ENCODE measurements around the gene GRIA4. TPM values are rescaled to one million over a fixed set of nuclear protein-coding genes. Genes with fewer than 3 reads are reported as not detected.

Gene GRIA4
- total RNA-seq, 6 donors from 2014 or later = not detected

DNA sequence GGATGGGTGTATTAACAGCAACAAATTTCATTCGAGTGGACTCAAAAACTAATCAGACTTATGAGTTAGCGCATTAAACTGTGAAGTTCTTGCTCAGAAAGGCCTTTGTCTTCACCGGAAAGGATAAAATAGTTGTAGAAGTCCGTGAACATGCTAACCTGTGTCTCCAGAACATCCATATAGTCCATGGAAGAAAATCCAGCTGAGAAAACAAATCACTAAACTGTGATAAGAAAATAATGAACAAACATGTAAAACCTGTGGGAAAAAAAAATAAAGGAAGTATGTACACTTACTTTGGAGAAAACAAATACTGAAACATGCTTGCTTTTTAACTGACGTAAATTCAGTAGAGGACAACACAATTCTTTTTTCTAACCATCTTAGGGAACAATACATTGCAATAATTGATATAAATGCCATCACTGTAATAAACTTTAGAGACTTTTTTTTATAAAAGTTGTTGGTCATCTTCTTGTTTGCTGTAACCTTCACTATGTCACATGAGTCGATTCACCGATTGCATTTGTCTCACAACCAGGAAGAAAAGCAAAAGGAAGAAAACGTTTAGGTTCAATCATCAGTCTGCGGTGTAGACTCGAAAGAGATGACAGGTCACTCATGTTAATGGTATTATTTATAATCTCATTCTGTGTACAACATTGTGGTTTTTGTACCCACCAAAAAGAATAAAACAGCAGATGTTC, 370.3 kb downstream of the GRIA4 start:
- Histone ChIP-seq H3K9me3 (no peaks in the 10 kb centered on the region), H3K36me3 (no peaks in the 10 kb centered on the region), H3K27ac (no peak overlapping the region), H3K4me3 (no peak overlapping the region), H3K4me1 (no peaks in the 10 kb centered on the region), H3K27me3 (no peaks in the 10 kb centered on the region)
- TF ChIP-seq EP300 (IDR thresholded peaks at IDR 0.05) = no peak
- TF ChIP-seq, protein P1, sequence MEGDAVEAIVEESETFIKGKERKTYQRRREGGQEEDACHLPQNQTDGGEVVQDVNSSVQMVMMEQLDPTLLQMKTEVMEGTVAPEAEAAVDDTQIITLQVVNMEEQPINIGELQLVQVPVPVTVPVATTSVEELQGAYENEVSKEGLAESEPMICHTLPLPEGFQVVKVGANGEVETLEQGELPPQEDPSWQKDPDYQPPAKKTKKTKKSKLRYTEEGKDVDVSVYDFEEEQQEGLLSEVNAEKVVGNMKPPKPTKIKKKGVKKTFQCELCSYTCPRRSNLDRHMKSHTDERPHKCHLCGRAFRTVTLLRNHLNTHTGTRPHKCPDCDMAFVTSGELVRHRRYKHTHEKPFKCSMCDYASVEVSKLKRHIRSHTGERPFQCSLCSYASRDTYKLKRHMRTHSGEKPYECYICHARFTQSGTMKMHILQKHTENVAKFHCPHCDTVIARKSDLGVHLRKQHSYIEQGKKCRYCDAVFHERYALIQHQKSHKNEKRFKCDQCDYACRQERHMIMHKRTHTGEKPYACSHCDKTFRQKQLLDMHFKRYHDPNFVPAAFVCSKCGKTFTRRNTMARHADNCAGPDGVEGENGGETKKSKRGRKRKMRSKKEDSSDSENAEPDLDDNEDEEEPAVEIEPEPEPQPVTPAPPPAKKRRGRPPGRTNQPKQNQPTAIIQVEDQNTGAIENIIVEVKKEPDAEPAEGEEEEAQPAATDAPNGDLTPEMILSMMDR (IDR thresholded peaks at IDR 0.05) = no peak
- TF ChIP-seq POLR2A (IDR thresholded peaks at IDR 0.05) = no peak
- no peak for TF ChIP-seq POLR2AphosphoS5 (IDR thresholded peaks at IDR 0.05)
- ATAC-seq (ENCODE audit: low FRiP score in 2 of 2) = no peak
- DNase-seq = no peak
- WGBS, 2 donors = 91 to 92% methylated on average over 10 of the region's 10 CpGs

DNA sequence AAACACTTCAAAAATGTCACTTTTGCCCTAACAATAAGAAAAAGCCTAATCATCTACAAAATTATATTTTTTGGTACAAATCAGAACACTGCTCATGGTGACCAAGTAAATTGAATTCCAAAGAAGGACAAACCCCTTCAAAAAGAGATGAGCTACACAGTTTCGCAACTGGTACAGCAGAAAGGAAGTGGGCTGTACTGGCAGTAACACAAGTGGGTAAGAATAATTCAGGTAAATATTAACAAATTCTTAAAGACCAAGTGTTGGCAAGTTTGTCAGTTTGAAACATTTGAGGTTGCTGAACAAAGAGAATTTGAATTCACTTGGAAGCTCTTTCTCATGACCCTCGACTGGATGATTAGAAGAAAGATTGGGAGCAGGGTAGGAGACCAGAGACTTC, 376.7 kb downstream of the GRIA4 start:
- 55 to 70% methylated on average over 2 of the region's 2 CpGs for WGBS, 2 donors
- Histone ChIP-seq H3K27me3 (no peaks in the 10 kb centered on the region), H3K27ac (no peak overlapping the region), H3K9me3 (no peaks in the 10 kb centered on the region), H3K36me3 (no peaks in the 10 kb centered on the region), H3K4me1 (no peaks in the 10 kb centered on the region), H3K4me3 (no peak overlapping the region)
- TF ChIP-seq, protein P1 (IDR thresholded peaks at IDR 0.05) = no peak
- no peak for TF ChIP-seq POLR2A (IDR thresholded peaks at IDR 0.05)
- ATAC-seq (ENCODE audit: low FRiP score in 2 of 2) (no peak), DNase-seq (no peak)

DNA sequence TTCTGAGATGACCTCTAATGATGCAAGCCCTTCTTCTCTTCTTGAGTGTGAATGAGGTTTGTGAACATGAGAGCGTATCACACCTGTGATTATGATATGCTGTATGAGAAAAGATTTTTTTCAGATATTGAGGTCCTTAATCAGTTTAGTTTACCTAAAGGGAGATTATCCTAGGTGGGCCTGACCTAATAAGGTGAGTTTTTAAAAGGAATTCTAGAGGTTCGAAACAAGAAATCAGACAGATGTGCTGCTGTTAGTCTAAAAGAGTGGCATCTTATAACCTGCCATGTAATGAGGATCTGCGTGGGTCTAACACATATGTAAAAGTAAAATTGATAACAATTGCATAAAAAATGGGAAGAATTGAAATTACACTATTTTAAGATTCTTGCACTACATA, 378.3 kb downstream of the GRIA4 start:
- H3K36me3 ChIP-seq = no peaks in the 10 kb centered on the region
- peaks cover 0 to 2% (median 0%) of the 10 kb centered on the region in 4 donors for H3K9me3 ChIP-seq
- H3K4me3 ChIP-seq = no peak overlapping the region
- H3K27ac ChIP-seq = no peak overlapping the region
- H3K4me1 ChIP-seq = no peaks in the 10 kb centered on the region
- DNase-seq (no peak), ATAC-seq (ENCODE audit: low FRiP score in 2 of 2) (no peak)
- no peaks in the 10 kb centered on the region for H3K27me3 ChIP-seq
- 93% methylated on average over 3 of the region's 3 CpGs for WGBS, 2 donors
- TF ChIP-seq POLR2AphosphoS5 (IDR thresholded peaks at IDR 0.05) (no peak), EP300 (IDR thresholded peaks at IDR 0.05) (no peak), POLR2A (IDR thresholded peaks at IDR 0.05) (no peak)
- TF ChIP-seq, protein P1 (IDR thresholded peaks at IDR 0.05) = no peak

DNA sequence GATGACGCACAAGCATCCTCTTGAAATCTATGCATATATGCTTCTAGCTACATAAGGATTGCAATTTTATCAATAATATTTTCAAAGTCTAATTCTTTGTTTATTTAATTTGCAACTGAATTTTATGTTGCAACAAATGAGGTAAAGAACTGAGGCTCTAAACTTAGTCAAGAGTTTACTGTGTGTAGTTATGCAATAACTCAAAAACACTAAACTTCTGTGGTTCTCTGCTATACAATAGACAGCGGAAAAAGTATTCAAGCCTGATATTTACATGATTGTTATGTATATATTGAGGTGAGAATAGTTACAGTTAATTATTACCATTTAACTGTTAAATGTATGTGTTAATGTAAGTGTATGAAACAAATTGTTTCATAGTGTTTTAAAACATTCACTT, 379.3 kb downstream of the GRIA4 start:
- H3K4me1 ChIP-seq = no peaks in the 10 kb centered on the region
- no peaks in the 10 kb centered on the region for H3K27me3 ChIP-seq
- no peak overlapping the region for H3K4me3 ChIP-seq
- DNase-seq = no peak
- WGBS, 2 donors = 89 to 97% methylated on average over 2 of the region's 2 CpGs
- no peak for ATAC-seq (ENCODE audit: low FRiP score in 2 of 2)
- H3K9me3 ChIP-seq = peaks cover 0 to 6% (median 0%) of the 10 kb centered on the region in 4 donors
- peaks cover 0 to 3% (median 0%) of the 10 kb centered on the region in 4 donors for H3K36me3 ChIP-seq
- no peak for TF ChIP-seq EP300 (IDR thresholded peaks at IDR 0.05)
- no peak for TF ChIP-seq POLR2AphosphoS5 (IDR thresholded peaks at IDR 0.05)
- TF ChIP-seq, protein P1 (IDR thresholded peaks at IDR 0.05) = no peak
- no peak overlapping the region for H3K27ac ChIP-seq

DNA sequence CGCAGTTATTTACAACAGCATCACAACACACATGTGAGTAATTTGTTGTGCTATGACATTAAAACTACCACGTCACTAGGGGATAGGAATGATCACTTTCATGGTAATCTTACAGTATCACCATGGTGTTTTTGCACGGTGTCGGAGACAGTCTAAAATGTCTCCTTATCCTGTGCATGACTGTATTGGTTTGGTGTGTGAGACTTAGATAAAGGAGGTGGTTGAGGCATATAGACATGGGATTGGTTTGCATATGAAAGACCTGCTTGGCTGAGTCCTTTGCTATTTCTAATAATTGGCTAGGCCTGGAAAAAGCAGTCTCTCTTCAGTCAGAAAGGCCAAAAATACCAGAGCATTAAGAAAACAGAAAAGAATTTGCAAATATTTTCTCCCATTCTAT, 382.0 kb downstream of the GRIA4 start:
- H3K9me3 ChIP-seq = peaks cover 0 to 6% (median 0%) of the 10 kb centered on the region in 4 donors
- no peak for DNase-seq
- WGBS, 2 donors = 97 to 98% methylated on average over 4 of the region's 4 CpGs
- no peak overlapping the region for H3K4me3 ChIP-seq
- TF ChIP-seq POLR2A (IDR thresholded peaks at IDR 0.05) (no peak), POLR2AphosphoS5 (IDR thresholded peaks at IDR 0.05) (no peak), EP300 (IDR thresholded peaks at IDR 0.05) (no peak)
- TF ChIP-seq, protein P1 (IDR thresholded peaks at IDR 0.05) = no peak
- no peak overlapping the region for H3K27ac ChIP-seq
- H3K4me1 ChIP-seq = no peaks in the 10 kb centered on the region
- peaks cover 0 to 14% (median 7%) of the 10 kb centered on the region in 4 donors for H3K36me3 ChIP-seq
- H3K27me3 ChIP-seq = no peaks in the 10 kb centered on the region
- ATAC-seq (ENCODE audit: low FRiP score in 2 of 2) = no peak

All from upper lobe of left lung (tissue), 6 donors.